SHP77 treated with DMSO at 0.1 percent for 48 hours (cell line): Measurements from ENCODE around the gene MAZ.

Experiments used
- DNase-seq: peaks from one replicate; lab custom pipeline; 2025; lab: John Stamatoyannopoulos, UW

Gene MAZ

GRCh38 chr16:29809850-29810698, 3.7 kb downstream of the MAZ start:
- DNase-seq: no peak

GRCh38 chr16:29810699-29811169, 4.4 kb downstream of the MAZ start:
- DNase-seq: no peak

GRCh38 chr16:29811170-29811895, 5.0 kb downstream of the MAZ start:
- peak; percentile 69 for DNase-seq

DNA sequence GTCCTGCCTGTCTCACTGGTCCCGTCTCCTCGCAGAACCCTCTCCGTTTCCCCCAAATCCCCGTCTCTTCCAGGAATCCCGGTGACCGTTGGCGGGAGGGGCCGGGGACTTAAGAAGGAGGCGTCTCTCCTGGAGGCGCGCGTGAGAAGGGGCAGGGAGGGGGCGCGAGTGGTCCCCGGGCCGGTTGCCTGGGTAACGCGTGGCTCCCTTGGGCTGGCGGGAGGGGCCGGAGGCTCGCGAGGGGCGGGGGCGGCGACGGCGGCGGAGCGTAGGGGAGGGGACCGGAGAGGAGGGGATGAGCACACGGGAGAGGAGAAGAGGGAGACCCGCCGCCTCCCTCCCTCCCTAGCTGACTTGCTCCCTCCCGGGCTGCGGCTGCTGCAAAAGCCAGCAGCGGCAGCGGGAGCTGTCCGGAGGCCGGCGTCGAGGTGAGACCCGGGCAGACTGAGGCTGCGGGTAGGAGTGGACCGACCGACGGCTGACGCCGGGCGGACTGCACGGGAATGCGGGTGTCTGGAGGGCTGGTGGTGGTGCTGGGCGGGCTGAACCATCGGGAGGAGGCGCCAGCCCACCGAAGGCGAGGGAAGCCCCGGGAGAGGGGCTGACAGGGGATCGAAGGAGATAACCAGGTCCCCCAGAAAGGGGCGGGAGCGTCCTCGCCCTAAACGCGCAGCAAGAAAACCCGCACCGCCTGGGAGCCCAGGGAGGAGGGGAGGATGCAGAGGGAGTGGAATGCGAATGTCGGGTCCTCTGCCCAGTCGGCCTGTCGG, 5.8 kb downstream of the MAZ start, which contains the start of gene PRRT2:
Gene PRRT2, plus strand, starts transcription at position 298 of the 770 bp plus-strand sequence. CDS start 862 bp downstream, outside the sequence.
- DNase-seq: no peak

DNA sequence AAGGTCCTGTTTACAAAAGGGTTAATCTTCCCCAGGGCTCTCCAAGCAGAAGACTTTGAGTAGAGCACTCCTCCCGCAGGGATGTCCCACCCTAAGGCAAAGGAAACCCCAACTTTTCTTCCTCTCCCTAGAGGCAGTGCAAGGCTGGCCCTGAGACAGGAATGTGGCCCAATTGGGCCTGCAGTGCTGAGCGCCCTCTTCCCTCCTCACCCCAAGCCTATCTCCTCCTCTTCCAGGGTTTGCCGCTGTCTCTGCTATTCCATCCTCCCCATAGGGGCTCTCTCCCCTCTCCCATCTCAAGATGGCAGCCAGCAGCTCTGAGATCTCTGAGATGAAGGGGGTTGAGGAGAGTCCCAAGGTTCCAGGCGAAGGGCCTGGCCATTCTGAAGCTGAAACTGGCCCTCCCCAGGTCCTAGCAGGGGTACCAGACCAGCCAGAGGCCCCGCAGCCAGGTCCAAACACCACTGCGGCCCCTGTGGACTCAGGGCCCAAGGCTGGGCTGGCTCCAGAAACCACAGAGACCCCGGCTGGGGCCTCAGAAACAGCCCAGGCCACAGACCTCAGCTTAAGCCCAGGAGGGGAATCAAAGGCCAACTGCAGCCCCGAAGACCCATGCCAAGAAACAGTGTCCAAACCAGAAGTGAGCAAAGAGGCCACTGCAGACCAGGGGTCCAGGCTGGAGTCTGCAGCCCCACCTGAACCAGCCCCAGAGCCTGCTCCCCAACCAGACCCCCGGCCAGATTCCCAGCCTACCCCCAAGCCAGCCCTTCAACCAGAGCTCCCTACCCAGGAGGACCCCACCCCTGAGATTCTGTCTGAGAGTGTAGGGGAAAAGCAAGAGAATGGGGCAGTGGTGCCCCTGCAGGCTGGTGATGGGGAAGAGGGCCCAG, 6.7 kb downstream of the MAZ start:
- DNase-seq: no peak

- no peak for DNase-seq
These were observed 7.6 kb downstream of the MAZ start for GRCh38 chr16:29813644-29814562.

DNA sequence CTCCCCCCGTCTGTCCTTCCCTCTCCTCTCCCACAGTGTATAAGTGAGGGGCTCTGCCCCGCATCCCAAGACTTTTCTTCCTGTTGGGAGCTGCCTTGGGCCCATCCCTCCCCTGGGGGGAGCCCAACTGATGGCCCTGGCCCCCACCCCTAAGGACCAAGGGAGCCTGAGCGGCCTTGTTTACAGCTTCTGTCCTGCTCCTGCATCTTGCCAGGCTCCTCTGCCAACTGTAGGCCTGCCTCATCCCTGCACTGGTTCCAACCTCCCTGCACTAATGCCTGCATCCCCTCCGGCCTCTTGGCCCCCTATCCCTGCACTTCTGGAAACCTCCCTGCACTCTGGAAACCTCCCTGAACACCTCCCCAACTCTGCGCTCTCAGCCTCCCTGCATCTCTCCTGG, 8.3 kb downstream of the MAZ start:
- DNase-seq: no peak

GRCh38 chr16:29815032-29815721, 8.8 kb downstream of the MAZ start:
- no peak for DNase-seq

DNA sequence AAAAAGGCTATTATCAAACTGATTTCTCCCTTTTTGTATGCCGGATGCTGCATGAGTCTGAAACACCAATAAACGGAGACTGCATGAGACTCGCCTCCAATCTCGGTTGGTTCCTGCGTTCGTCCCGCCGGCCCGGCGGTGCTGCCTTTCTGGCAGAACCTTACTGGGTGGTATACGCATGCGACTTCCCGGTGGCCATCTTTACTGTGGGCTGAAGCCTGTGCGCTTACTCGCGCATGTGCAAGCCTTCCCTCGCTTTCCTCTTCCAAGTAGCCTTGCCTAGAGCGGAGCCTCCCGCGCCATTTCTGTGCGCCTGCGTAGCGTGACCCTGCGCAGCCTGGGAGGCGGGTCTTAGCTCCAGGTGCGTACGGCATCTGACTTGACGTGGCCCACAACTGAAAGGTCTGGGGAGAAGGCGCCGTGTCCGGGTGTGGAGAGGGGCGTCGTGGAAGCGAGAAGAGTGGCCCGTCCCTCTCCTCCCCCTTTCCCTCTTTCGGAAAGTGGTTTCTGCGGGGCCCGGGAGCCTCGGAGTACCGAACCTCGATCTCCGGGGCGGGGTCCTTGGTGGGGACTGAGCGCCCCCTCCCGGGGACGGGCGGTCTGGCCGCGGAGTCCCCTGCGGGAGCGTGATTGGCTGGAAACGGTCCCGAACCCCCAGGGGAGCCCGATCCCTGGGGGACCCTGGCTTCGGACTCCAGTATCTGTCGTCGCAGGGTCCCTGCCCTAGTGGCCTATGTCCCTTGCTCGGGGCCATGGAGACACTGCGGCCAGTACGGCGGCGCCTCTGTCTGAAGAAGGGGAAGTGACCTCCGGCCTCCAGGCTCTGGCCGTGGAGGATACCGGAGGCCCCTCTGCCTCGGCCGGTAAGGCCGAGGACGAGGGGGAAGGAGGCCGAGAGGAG, 9.7 kb downstream of the MAZ start, which contains the start of gene PAGR1:
Gene PAGR1, plus strand, starts transcription at position 360 of the 901 bp plus-strand sequence. Its CDS starts 374 bp downstream, at position 734.
- peak; percentile 99 for DNase-seq

DNA sequence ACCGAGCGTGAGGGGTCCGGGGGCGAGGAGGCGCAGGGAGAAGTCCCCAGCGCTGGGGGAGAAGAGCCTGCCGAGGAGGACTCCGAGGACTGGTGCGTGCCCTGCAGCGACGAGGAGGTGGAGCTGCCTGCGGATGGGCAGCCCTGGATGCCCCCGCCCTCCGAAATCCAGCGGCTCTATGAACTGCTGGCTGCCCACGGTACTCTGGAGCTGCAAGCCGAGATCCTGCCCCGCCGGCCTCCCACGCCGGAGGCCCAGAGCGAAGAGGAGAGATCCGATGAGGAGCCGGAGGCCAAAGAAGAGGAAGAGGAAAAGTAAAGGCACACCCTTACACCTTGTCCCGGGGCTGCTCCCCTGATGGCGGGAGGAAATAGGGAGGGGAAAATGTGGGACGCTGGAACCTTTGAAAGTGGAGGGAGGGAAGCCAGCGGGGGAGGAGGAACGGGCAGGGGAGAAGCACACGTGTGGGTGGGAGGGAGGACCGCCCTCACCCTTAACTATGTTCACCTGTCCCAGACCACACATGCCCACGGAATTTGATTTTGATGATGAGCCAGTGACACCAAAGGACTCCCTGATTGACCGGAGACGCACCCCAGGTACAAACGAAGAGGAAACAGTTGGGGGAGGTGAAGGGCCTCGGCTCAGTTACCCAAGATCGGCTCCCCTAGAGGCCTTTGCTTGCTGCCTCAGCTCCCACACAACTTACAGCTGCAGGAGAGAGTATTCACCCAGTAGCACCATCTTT, 10.5 kb downstream of the MAZ start:
- DNase-seq: peak; percentile 16

DNA sequence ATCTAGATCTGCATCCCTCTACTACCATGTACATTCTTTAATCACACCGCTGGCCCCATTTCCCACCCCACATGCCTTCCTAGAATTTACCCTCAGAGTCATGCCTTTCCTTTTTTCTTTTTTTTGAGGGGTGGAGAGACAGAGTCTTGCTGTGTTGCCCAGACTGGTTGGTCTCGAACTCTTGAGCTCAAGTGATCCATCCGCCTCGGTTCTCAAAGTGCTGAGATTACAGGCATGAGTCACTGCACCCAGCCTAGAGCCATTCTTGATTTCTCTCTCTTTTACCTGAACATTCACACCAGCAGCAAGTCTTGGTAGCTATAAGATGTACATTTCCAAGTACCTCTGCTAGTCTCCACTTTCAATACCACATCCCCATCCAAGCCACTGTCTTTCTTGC, 11.8 kb downstream of the MAZ start:
- no peak for DNase-seq

GRCh38 chr16:29819506-29819905, 13.2 kb downstream of the MAZ start:
- DNase-seq: no peak

GRCh38 chr16:29820271-29820701, 14.0 kb downstream of the MAZ start, which contains the start of gene MVP:
Gene MVP (plus strand): TSS chr16:29820462. CDS start chr16:29830550, 10,088 bp downstream.
- peak; percentile 36 for DNase-seq

DNA sequence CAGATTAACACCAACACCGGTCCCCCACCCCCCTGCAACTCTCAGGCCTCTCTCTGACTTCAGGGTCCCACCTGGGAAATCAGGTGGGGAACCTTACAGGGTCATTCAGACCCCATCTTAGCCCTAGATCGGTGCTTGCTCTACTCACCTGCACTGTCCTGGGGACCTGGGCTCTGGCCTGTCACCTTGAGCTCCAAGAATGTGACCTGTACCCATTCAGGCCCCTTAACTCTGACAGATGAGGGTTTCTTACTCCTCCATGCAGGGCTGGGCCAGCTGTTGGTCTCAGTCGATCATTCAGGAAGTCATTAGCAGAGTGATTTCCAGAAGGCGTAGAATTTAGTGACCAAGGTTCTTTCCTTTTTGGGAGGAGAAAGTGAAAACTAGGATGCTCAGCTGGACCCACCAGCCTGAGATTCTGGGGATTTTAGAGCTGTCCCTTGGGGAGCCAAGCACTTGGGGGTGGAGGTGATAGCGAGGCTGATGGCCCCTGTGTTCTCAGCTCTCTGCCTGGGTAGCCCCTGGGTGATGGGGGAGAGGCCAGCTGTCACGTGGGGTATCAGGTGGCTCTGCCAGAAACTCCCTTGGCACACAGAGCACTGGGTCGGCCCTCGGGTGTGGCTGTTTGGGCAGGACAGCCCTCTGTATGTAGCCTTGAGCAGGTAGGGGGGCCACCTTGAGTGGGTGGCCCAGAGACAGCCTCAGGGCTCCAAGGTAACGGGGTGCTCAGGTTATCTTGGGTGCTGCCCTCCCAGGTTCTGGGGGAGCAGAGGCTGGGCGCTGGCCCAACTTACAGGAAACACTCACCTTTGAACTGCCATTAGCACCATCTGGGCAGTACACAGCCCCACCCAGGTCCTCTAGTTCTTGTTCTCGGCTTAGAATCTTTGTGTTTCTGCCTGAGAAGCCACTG, 14.7 kb downstream of the MAZ start:
- no peak for DNase-seq

DNA sequence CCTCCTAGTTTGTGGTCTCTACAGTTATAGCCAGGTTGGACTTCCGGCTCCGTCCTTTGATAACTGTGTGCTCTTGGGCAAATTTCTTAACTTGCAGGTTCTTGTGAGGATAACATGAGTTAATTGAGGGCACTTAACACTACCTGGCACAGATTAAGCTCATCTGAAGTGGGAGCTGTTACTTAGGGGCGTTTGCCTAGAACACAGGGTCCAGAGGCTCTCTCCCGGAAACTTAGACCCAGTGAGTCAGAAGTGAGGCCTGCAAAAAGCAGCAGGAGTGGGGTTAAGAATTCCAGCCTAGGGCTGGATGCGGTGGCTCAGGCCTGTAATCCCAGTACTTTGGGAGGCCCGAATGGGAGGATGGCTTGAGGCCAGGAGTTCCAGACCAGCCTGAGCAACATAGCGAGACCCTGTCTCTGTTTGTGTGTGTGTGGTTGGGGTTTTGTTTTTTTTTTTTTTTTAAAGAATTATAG, 15.3 kb downstream of the MAZ start:
- DNase-seq: no peak

GRCh38 chr16:29824589-29825144, 18.3 kb downstream of the MAZ start:
- no peak for DNase-seq
